Superior temporal gyrus (tissue), 1 donor: ENCODE data around the gene TPO.

ENCODE experiments used
- DNase-seq: peaks from one replicate; pipeline ENCODE4 v3.0.0-alpha.2; 2016; ENCODE audit errors: extremely low spot score

TPO gene

GRCh38 chr2:1521878-1522830 lies 108.9 kb downstream of the TPO start:
- DNase-seq, result no peak

- DNase-seq, result no peak
These were observed 114.1 kb downstream of the TPO start for GRCh38 chr2:1527153-1527992.

GRCh38 chr2:1528273-1529064 lies 115.2 kb downstream of the TPO start:
- DNase-seq, result no peak

GRCh38 chr2:1538663-1539062 lies 125.4 kb downstream of the TPO start:
- DNase-seq, result no peak

GRCh38 chr2:1539441-1539840 lies 126.2 kb downstream of the TPO start:
- DNase-seq, result no peak

- no peak for DNase-seq
These were observed 126.7 kb downstream of the TPO start for GRCh38 chr2:1539973-1540372.

GRCh38 chr2:1540481-1540880 lies 127.2 kb downstream of the TPO start:
- DNase-seq, result no peak

- no peak for DNase-seq
These were observed 127.8 kb downstream of the TPO start for GRCh38 chr2:1541040-1541439.

GRCh38 chr2:1541819-1542475 lies 128.7 kb downstream of the TPO start:
- no peak for DNase-seq

GRCh38 chr2:1542971-1543370 lies 129.7 kb downstream of the TPO start:
- DNase-seq, result no peak

- DNase-seq, result no peak
These were observed 130.7 kb downstream of the TPO start for GRCh38 chr2:1543776-1544477.

- no peak for DNase-seq
These were observed 131.3 kb downstream of the TPO start for GRCh38 chr2:1544478-1545069.

GRCh38 chr2:1546023-1546591 lies 132.8 kb downstream of the TPO start:
- peak; percentile 85 for DNase-seq

GRCh38 chr2:1546901-1547300 lies 133.6 kb downstream of the TPO start:
- no peak for DNase-seq

GRCh38 chr2:1548910-1549673 lies 135.8 kb downstream of the TPO start:
- no peak for DNase-seq

- DNase-seq, result no peak
These were observed 136.8 kb downstream of the TPO start for GRCh38 chr2:1550076-1550475.

GRCh38 chr2:1550658-1551316 lies 137.5 kb downstream of the TPO start:
- peak; percentile 66 for DNase-seq

- peak; percentile 2 for DNase-seq
These were observed 138.6 kb downstream of the TPO start for GRCh38 chr2:1551905-1552304.

GRCh38 chr2:1552611-1553010 lies 139.3 kb downstream of the TPO start:
- DNase-seq, result peak; percentile 1
